Esophagus squamous epithelium (tissue), 4 donors: ENCODE results near the gene NPB.

Experiments used
- POLR2A ChIP-seq, 4 donors: fragments of 450-650 bp; IDR thresholded peaks; one replicate each; pipeline ENCODE4 v1.6.1; 2017; ENCODE audit warnings: antibody characterized with exemption in 4 of 4, mild to moderate bottlenecking in 4 of 4, moderate library complexity in 3 of 4
- TF ChIP-seq, protein P1 (sequence below), 6 experiments: fragments of 450-650 bp in 4 of 6; fragments of 200-600 bp in 2 of 6; sonication (generic) in 2 of 6; IDR thresholded peaks; one replicate each; pipeline ENCODE4 v1.5.1; 2016 to 2019; ENCODE audit warnings: antibody characterized with exemption in 6 of 6, mild to moderate bottlenecking in 4 of 6, moderate library complexity in 4 of 6

DNA sequence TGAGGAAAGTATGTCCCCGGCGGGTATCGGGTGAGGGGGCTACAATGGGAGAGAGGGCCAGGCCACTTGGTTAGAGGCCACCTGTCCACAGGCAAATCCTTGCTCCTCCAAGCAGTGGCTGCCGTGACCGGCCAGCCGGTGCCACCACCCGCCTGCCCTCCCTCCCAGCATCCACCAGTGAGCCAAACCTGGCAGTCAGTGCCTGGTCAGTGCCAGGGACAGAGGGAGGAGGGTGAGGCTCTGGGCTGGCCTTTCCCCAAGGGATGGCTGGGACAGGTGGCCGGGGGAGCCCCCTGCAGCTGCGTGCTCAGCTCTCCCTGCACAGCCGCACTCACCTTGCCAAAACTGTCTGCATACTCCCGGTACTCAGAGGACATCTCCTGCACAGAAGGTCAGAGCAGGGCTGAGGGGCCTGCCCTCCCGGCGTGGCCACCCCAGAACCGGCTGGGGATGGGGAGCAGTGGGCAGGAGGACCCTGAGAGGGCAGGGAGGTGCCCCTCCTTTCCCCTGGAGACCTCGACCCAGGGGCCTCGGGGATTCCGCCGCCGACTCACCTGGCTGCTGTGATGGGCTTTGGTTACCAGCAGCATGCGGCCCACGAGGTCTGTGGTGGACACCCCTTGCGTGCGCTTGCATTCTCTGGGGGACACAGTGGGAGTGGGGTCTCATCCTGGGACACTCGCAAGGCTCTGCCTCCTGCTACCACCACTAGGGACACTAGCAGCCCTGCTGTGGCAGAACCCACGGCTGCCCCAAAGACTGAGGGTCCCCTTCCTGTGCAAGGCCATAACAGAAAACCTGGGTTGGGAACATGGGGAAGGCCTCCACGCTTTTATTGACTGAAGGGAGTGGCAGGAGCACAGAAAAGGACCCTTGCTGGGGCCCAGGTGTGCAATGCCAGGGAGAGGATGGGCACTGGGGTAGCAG, 5.4 kb downstream of the NPB start:
- TF ChIP-seq POLR2A (IDR thresholded peaks at IDR 0.05), result no peak
- TF ChIP-seq, protein P1, sequence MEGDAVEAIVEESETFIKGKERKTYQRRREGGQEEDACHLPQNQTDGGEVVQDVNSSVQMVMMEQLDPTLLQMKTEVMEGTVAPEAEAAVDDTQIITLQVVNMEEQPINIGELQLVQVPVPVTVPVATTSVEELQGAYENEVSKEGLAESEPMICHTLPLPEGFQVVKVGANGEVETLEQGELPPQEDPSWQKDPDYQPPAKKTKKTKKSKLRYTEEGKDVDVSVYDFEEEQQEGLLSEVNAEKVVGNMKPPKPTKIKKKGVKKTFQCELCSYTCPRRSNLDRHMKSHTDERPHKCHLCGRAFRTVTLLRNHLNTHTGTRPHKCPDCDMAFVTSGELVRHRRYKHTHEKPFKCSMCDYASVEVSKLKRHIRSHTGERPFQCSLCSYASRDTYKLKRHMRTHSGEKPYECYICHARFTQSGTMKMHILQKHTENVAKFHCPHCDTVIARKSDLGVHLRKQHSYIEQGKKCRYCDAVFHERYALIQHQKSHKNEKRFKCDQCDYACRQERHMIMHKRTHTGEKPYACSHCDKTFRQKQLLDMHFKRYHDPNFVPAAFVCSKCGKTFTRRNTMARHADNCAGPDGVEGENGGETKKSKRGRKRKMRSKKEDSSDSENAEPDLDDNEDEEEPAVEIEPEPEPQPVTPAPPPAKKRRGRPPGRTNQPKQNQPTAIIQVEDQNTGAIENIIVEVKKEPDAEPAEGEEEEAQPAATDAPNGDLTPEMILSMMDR (IDR thresholded peaks at IDR 0.05), result no peak
